ENCODE data around the gene LRMDA.

Gene LRMDA

GRCh38 chr10:75836064-75836463, 404.6 kb downstream of the LRMDA start:
- DNase-seq (ENCODE audit: low spot score): no peak

GRCh38 chr10:75838486-75838885, 407.1 kb downstream of the LRMDA start:
- no peak for DNase-seq (ENCODE audit: low spot score)

GRCh38 chr10:75839020-75839419, 407.6 kb downstream of the LRMDA start:
- DNase-seq (ENCODE audit: low spot score): no peak

GRCh38 chr10:75841266-75841665, 409.8 kb downstream of the LRMDA start:
- DNase-seq (ENCODE audit: low spot score): no peak

GRCh38 chr10:75845176-75845947, 413.9 kb downstream of the LRMDA start:
- DNase-seq (ENCODE audit: low spot score): no peak

- DNase-seq (ENCODE audit: low spot score): no peak
Measured at GRCh38 chr10:75847477-75847876, 416.1 kb downstream of the LRMDA start.

GRCh38 chr10:75851580-75852345, 420.3 kb downstream of the LRMDA start:
- no peak for DNase-seq (ENCODE audit: low spot score)

GRCh38 chr10:75852851-75853484, 421.5 kb downstream of the LRMDA start:
- DNase-seq (ENCODE audit: low spot score): no peak

GRCh38 chr10:75857269-75857846, 425.9 kb downstream of the LRMDA start:
- DNase-seq (ENCODE audit: low spot score): no peak

- DNase-seq (ENCODE audit: low spot score): no peak
Measured at GRCh38 chr10:75857896-75858295, 426.5 kb downstream of the LRMDA start.

GRCh38 chr10:75858339-75858738, 426.9 kb downstream of the LRMDA start:
- no peak for DNase-seq (ENCODE audit: low spot score)

GRCh38 chr10:75859141-75859540, 427.7 kb downstream of the LRMDA start:
- no peak for DNase-seq (ENCODE audit: low spot score)

- DNase-seq (ENCODE audit: low spot score): no peak
Measured at GRCh38 chr10:75860009-75860408, 428.6 kb downstream of the LRMDA start.

- no peak for DNase-seq (ENCODE audit: low spot score)
Measured at GRCh38 chr10:75861582-75861981, 430.2 kb downstream of the LRMDA start.

- no peak for DNase-seq (ENCODE audit: low spot score)
Measured at GRCh38 chr10:75862935-75863334, 431.5 kb downstream of the LRMDA start.

GRCh38 chr10:75864717-75865116, 433.3 kb downstream of the LRMDA start:
- no peak for DNase-seq (ENCODE audit: low spot score)

- DNase-seq (ENCODE audit: low spot score): no peak
Measured at GRCh38 chr10:75865413-75866299, 434.2 kb downstream of the LRMDA start.

GRCh38 chr10:75866300-75866625, 434.8 kb downstream of the LRMDA start:
- no peak for DNase-seq (ENCODE audit: low spot score)

- DNase-seq (ENCODE audit: low spot score): no peak
Measured at GRCh38 chr10:75866731-75867130, 435.3 kb downstream of the LRMDA start.

GRCh38 chr10:75868574-75868973, 437.1 kb downstream of the LRMDA start:
- no peak for DNase-seq (ENCODE audit: low spot score)

- no peak for DNase-seq (ENCODE audit: low spot score)
Measured at GRCh38 chr10:75870039-75870645, 438.7 kb downstream of the LRMDA start.

All from germinal center (tissue), 1 donor.